Measurements from ENCODE around the gene PGBD2. TPM values are rescaled to one million over a fixed set of nuclear protein-coding genes. Genes with fewer than 3 reads are reported as not detected.

The PGBD2 gene
- total and polyA plus RNA-seq, 2 of the 13 experiments (the other 11 are each of a cell fraction or from before 2014, with no cell fraction given), result 6.0 to 7.4 TPM

DNA sequence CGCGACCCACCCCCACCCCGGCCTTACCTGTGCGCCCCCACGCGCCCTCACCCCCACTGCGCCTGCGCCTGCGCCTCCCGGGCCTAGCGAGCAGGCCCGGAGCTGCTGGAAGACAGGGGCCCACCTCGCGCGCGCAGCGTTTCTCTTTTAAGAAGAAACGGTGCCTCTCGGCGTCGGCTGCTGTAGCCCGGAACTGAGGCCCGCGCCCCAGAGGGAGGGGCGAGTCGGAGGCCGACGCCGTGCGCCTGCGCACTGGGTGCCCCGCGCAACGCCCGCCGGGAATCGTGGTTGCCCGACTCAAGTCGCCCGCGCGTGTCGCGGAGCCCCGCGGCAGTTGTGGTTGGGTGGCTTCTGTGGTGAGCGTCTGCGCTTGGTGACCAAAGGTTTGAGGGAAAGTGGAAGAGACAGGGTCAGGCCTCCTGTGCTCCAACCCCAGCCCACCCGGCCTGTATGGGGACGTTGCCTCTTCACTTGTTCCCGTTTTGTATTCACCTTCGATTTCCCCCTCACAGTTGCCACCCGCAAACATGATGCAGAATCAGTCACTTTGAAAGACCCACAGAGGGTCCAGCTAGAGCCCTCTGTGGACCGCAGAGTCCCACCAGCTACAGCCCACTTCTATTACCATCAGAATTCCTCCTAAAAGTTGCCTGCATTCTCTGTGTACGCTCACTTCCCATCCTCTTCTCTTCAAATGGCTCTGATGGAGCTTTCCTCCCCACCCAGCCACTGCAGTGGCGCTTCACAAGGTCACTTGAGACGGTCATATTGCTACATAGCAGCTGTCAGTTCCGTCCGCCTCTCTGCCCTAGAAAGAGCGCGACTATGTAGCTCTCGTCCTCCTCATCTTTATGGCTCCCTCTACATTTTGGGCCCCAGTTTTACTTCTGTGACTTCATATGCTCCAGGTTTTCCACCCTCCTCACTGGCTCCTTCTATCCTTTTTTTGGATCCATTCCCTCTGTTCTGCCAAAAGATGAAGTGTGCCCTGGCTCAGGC, 46.8 kb upstream of the PGBD2 start, which contains the start of gene ZNF692 (continued):
- TF ChIP-seq ZNF674 (CRISPR knock-in tag; IDR thresholded peaks at IDR 0.05; ENCODE audit: low read depth), result no peak
- no peak; the same call in 1 of the 2 replicates for TF ChIP-seq NCOA2 (CRISPR knock-in tag; IDR thresholded peaks at IDR 0.05)
- no peak for TF ChIP-seq NFE2L2 (IDR thresholded peaks at IDR 0.05; ENCODE audit: low read length)
- TF ChIP-seq, protein P1, sequence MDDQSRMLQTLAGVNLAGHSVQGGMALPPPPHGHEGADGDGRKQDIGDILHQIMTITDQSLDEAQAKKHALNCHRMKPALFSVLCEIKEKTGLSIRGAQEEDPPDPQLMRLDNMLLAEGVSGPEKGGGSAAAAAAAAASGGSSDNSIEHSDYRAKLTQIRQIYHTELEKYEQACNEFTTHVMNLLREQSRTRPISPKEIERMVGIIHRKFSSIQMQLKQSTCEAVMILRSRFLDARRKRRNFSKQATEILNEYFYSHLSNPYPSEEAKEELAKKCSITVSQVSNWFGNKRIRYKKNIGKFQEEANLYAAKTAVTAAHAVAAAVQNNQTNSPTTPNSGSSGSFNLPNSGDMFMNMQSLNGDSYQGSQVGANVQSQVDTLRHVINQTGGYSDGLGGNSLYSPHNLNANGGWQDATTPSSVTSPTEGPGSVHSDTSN (CRISPR knock-in tag; IDR thresholded peaks at IDR 0.05; ENCODE audit: borderline replicate concordance), result no peak
- TF ChIP-seq ZNF264 (CRISPR knock-in tag; IDR thresholded peaks at IDR 0.05), result no peak
- TF ChIP-seq, protein P2, sequence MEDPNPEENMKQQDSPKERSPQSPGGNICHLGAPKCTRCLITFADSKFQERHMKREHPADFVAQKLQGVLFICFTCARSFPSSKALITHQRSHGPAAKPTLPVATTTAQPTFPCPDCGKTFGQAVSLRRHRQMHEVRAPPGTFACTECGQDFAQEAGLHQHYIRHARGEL (CRISPR knock-in tag; IDR thresholded peaks at IDR 0.05), result no peak
- TF ChIP-seq ZNF431 (CRISPR knock-in tag; IDR thresholded peaks at IDR 0.05; ENCODE audit: borderline replicate concordance, low read depth), result no peak
- TF ChIP-seq ZNF564 (CRISPR knock-in tag; IDR thresholded peaks at IDR 0.05), result peak; percentile 8; the same call in 1 of the 2 replicates
- TF ChIP-seq, protein P3, sequence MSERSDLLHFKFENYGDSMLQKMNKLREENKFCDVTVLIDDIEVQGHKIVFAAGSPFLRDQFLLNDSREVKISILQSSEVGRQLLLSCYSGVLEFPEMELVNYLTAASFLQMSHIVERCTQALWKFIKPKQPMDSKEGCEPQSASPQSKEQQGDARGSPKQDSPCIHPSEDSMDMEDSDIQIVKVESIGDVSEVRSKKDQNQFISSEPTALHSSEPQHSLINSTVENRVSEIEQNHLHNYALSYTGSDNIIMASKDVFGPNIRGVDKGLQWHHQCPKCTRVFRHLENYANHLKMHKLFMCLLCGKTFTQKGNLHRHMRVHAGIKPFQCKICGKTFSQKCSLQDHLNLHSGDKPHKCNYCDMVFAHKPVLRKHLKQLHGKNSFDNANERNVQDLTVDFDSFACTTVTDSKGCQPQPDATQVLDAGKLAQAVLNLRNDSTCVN (CRISPR knock-in tag; IDR thresholded peaks at IDR 0.05; ENCODE audit: borderline replicate concordance), result no peak
- no peak for TF ChIP-seq POLR2AphosphoS2 (IDR thresholded peaks at IDR 0.05; ENCODE audit: low read depth, low read length)
- no peak for TF ChIP-seq ZNF282 (IDR thresholded peaks at IDR 0.05; ENCODE audit: partially characterized antibody)
- TF ChIP-seq ZBTB1 (CRISPR knock-in tag; IDR thresholded peaks at IDR 0.05; ENCODE audit: borderline replicate concordance), result no peak
- TF ChIP-seq ATF7 (IDR thresholded peaks at IDR 0.05), result no peak
- no peak for TF ChIP-seq ATF7 (CRISPR knock-in tag; IDR thresholded peaks at IDR 0.05)
- no peak for TF ChIP-seq GTF3A (CRISPR knock-in tag; conservative IDR thresholded peaks at IDR 0.05)
- TF ChIP-seq ZNF780A (CRISPR knock-in tag; IDR thresholded peaks at IDR 0.05), result no peak
- peak; percentile 94 for TF ChIP-seq ZFX (CRISPR knock-in tag; IDR thresholded peaks at IDR 0.05; ENCODE audit: low read depth)
- no peak for TF ChIP-seq ZNF292 (CRISPR knock-in tag; IDR thresholded peaks at IDR 0.05; ENCODE audit: borderline replicate concordance, low read depth)
- TF ChIP-seq ZFP1 (CRISPR knock-in tag; IDR thresholded peaks at IDR 0.05), result no peak
- peak; percentile 67 for TF ChIP-seq HNRNPLL (IDR thresholded peaks at IDR 0.05; ENCODE audit: low read depth, low read length, poor library complexity, severe bottlenecking)
- TF ChIP-seq ZFP36L2 (CRISPR knock-in tag; IDR thresholded peaks at IDR 0.05), result no peak
- no peak for TF ChIP-seq ZNF136 (CRISPR knock-in tag; IDR thresholded peaks at IDR 0.05; ENCODE audit: low read depth)
- TF ChIP-seq, protein P4, sequence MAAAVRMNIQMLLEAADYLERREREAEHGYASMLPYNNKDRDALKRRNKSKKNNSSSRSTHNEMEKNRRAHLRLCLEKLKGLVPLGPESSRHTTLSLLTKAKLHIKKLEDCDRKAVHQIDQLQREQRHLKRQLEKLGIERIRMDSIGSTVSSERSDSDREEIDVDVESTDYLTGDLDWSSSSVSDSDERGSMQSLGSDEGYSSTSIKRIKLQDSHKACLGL (CRISPR knock-in tag; IDR thresholded peaks at IDR 0.05), result no peak
- no peak for TF ChIP-seq ZNF225 (CRISPR knock-in tag; IDR thresholded peaks at IDR 0.05)
- peak; percentile 78; the same call in 1 of the 2 replicates for TF ChIP-seq KDM2A (CRISPR knock-in tag; IDR thresholded peaks at IDR 0.05; ENCODE audit: borderline replicate concordance, low read depth)
- TF ChIP-seq HDAC2 (CRISPR knock-in tag; IDR thresholded peaks at IDR 0.05), result peak; percentile 63; the same call in 1 of the 2 replicates
- TF ChIP-seq, protein P5, sequence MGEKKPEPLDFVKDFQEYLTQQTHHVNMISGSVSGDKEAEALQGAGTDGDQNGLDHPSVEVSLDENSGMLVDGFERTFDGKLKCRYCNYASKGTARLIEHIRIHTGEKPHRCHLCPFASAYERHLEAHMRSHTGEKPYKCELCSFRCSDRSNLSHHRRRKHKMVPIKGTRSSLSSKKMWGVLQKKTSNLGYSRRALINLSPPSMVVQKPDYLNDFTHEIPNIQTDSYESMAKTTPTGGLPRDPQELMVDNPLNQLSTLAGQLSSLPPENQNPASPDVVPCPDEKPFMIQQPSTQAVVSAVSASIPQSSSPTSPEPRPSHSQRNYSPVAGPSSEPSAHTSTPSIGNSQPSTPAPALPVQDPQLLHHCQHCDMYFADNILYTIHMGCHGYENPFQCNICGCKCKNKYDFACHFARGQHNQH (CRISPR knock-in tag; IDR thresholded peaks at IDR 0.05), result peak; percentile 65

All from HepG2 (cell line).